ENCODE measurements around the gene VIPR2.
"Not testable (repeated sequence)": the region's sequence is repeated elsewhere in the genome, so short reads cannot be mapped to it uniquely, and the experiment has no call there.

Gene VIPR2

DNA sequence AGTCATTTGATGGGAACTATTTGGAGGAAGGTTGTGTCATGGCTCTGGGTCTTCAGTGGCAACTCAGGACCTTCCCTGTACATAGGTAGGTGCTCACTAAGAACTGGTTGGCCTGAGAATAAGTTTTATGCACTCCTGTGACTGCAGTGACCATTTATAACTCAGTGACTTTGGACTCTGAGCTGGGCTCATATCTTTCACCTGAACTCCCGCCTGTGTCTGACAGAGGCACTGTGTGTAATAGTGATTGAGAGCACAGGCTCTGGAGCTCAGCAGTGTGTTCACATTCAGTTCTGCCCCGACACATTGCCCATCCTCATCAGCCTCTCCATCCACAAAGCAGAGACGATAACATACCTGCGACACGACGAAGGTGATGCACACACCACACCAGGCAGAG lies 34.6 kb upstream of the VIPR2 start:
- TF ChIP-seq, protein P1, sequence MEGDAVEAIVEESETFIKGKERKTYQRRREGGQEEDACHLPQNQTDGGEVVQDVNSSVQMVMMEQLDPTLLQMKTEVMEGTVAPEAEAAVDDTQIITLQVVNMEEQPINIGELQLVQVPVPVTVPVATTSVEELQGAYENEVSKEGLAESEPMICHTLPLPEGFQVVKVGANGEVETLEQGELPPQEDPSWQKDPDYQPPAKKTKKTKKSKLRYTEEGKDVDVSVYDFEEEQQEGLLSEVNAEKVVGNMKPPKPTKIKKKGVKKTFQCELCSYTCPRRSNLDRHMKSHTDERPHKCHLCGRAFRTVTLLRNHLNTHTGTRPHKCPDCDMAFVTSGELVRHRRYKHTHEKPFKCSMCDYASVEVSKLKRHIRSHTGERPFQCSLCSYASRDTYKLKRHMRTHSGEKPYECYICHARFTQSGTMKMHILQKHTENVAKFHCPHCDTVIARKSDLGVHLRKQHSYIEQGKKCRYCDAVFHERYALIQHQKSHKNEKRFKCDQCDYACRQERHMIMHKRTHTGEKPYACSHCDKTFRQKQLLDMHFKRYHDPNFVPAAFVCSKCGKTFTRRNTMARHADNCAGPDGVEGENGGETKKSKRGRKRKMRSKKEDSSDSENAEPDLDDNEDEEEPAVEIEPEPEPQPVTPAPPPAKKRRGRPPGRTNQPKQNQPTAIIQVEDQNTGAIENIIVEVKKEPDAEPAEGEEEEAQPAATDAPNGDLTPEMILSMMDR (IDR thresholded peaks at IDR 0.05; ENCODE audit: control insufficient read depth, extremely low read depth, insufficient read depth): no peak
- DNase-seq (ENCODE audit: low read depth): no peak
- H3K4me3 ChIP-seq (ENCODE audit: low read depth, low read length): no peak overlapping the region

DNA sequence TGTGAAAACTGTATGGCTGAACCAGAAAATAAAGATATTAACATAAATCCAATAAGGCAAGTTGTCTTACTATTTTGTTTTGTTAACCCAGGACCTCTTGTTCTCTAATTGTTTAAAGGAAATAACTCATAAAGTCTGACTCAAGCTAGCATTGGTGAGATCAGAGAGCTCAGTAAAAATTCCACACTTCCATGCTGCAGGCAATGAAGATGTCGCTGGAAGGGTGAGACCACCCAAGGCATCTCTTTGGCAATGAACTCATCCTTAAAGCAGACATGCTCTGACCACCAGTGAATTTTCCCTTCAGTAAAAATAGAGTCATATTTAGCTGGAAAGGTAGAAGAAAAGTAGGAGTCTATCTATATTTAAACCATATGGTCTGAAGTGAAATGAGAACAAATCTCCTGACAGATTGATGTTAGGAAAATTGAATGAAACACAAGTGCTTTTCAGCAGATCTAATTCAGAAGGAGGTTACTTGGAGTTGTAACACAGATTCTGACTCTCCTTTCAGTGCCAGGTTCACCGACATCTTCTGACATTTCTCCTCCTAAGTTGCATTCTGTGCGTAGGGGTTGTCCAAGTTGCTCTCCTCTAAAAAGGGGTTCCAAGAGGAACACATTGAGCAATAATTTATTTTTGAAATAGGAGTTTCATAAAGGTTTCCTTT lies 32.8 kb upstream of the VIPR2 start:
- DNase-seq (ENCODE audit: low read depth): no peak
- no peak overlapping the region for H3K4me3 ChIP-seq (ENCODE audit: low read depth, low read length)
- TF ChIP-seq, protein P1 (IDR thresholded peaks at IDR 0.05; ENCODE audit: control insufficient read depth, extremely low read depth, insufficient read depth): no peak

DNA sequence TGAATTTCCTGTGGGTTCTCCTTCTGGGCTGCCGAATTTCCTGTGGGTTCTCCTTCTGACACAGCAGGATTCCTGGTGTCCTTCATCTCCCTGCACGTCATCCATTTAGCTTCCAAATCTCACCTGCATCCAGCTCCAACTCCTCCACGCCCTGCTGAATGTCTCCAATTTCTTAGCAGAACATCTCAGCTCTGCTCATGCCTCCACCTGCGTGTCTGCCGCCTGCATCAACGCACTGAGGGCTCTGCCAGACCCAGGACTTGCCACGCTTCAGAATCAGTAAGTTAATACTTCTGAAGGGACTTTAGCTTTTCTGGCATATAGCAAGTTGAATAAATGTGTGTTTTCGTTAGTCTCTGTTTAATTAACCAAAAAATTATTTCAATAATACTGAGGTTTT lies 31.1 kb upstream of the VIPR2 start:
- TF ChIP-seq, protein P1 (IDR thresholded peaks at IDR 0.05; ENCODE audit: control insufficient read depth, extremely low read depth, insufficient read depth): no peak
- no peak overlapping the region for H3K4me3 ChIP-seq (ENCODE audit: low read depth, low read length)
- DNase-seq (ENCODE audit: low read depth): no peak

DNA sequence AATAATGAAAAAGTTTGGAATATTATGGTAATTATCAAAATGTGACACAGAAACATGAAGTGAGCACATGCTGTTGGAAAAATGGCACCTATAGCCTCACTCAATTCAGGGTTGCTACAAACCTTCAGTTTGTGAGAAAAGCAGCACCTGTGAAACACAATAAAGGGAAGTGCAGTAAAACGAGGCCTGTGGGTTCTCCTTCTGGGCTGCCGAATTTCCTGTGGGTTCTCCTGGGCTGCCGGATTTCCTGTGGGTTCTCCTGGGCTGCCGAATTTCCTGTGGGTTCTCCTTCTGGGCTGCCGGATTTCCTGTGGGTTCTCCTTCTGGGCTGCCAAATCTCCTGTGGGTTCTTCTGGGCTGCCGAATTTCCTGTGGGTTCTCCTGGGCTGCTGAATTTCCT lies 30.4 kb upstream of the VIPR2 start:
- not testable (repeated sequence) for DNase-seq (ENCODE audit: low read depth); H3K4me3 ChIP-seq (ENCODE audit: low read depth, low read length)

DNA sequence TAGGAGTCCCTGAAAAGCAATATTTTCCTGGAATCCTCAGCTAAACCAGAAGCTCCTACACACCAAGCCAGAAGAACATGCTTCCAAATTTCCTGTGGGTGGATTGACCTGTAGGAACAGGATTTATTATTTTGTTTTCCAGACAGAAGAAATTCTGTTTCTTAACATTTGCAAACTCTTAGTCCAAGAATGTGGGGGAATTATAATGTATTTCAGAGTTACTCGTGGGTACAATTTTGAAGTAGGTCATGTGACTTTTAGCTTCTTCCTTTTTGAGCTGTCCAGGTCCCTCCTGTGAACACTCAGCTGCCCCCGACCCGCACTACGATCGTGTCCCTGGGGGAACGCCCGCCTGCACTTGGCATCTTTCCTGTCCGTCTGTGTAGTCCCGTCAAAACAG lies 27.7 kb upstream of the VIPR2 start:
- no peak for DNase-seq (ENCODE audit: low read depth)
- no peak overlapping the region for H3K4me3 ChIP-seq (ENCODE audit: low read depth, low read length)
- TF ChIP-seq, protein P1 (IDR thresholded peaks at IDR 0.05; ENCODE audit: control insufficient read depth, extremely low read depth, insufficient read depth): no peak

DNA sequence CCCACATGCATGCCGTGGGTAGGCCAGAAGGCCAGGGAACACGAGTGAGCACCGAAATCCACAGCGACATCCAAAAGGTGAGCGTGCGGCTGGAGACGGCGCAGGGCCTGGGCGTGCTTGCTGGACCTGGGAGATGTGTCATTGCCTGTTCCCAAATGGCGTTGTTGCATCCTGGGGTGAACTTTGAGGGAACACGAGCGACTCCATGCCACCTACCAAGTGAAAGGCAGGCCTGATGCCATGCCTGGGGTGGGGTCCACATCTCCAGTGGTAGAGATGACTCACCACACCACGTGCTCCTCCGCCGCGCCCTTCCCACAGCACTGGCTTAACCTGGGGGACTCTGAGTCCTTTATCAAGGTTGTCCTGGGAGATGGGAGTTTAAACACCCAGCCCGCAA lies 24.7 kb upstream of the VIPR2 start:
- no peak overlapping the region for H3K4me3 ChIP-seq (ENCODE audit: low read depth, low read length)
- TF ChIP-seq, protein P1 (IDR thresholded peaks at IDR 0.05; ENCODE audit: control insufficient read depth, extremely low read depth, insufficient read depth): no peak
- no peak for DNase-seq (ENCODE audit: low read depth)

DNA sequence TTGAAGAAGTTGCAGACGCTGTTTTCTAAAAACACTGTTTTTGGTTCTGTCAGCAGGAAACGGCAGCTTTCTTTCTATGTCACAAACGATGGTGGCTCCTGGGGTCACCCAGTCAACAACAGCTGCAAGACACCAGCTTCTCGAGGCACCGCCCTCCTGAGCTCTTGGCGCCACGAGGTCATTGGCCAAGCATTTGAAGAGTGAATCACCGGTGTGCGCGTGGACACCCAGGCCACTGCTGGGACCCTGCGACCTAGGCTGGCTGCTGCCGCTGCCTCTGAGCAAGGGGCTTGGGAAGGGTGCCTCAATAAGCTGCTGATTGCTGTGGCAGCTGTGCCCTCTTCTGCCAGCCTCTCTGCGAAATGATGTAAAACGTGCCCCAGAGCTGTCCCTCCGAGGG lies 22.5 kb upstream of the VIPR2 start:
- no peak for DNase-seq (ENCODE audit: low read depth)
- no peak overlapping the region for H3K4me3 ChIP-seq (ENCODE audit: low read depth, low read length)
- TF ChIP-seq, protein P1 (IDR thresholded peaks at IDR 0.05; ENCODE audit: control insufficient read depth, extremely low read depth, insufficient read depth): no peak
